Measurements from ENCODE around the gene SETBP1. TPM values are rescaled to one million over a fixed set of nuclear protein-coding genes. Genes with fewer than 3 reads are reported as not detected.

The SETBP1 gene
- total RNA-seq, 1 experiment from 2014 or later, result 1.0 TPM

DNA sequence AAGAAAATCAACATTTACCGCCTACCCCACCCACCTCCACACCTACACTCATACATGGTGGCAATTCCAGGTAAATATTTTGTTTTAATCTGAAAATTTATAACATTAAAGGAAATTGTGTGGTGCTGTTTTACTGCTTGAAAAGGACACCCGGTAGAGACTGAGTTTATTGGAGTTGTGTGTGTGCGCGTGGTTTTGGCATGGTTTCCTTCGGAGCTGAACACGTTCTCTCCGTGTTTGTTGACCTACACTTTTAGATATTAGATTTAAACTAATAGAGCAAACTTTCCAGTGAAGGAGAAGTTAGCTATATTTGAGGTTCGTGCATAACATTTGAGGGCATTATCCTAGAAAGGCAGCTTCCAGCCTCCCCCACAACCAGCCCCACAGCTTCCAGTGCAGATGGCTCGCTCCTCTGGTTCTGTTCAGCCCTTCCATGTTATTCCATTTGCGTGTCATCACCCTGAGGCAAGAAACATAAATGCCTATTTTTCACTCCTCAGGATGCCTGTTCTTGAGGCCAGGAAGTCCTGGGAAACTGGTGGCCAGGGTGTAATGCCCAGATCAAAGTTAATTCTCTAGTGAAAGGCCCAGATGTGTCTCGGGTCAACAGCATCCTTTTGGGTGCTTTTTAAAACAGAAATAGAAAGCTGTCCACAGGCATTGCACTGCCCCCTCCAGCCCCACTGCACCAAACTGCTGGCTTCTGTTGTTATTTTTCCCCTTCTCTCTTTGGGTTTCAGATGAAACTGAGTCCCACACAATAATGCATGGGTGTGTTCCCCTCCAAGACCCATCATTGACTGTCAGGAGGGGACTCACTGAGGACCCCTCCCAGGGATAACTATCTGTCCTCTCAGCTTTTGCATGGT is 190.2 kb downstream of the SETBP1 start:
- DNase-seq (ENCODE audit: low read depth), result no peak

DNA sequence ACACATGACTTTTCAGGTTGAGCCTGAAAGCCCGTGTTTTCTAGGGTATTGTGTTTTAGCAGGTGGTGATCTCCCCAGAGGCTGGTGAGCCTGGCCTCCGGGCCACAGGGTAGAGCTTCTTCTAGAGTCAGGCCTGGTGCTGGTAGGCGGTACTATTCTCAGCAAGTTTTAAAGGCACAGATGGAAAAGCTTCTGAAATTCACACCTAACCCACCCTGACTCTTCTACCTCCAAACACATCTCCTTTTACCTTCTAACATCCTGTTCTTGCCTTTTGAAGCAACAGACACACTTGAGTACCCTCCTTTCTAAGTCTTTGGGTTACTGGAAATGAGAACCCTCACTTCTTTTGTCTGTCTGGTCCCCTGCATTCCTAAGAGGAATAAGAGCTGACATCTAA is 191.1 kb downstream of the SETBP1 start:
- no peak for DNase-seq (ENCODE audit: low read depth)

DNA sequence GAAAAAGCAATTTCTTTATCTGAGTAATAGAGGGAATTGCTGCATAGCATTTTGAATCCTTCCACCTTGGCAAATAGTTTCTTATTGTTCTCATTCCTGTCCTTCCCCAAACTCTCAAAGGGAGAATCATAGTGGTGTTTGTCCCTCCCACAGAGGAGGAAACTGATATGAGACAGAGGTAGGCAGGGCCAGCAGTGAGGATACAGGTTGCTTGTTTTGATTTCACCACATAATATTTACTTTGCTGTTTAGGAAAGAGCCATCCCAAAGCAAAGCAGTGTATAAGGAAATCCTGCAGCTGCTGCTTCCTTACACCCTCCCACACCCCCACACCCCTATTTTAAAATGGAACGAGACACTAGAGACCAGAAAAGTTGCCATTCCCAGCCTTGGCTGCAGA is 195.3 kb downstream of the SETBP1 start:
- DNase-seq (ENCODE audit: low read depth), result no peak

DNA sequence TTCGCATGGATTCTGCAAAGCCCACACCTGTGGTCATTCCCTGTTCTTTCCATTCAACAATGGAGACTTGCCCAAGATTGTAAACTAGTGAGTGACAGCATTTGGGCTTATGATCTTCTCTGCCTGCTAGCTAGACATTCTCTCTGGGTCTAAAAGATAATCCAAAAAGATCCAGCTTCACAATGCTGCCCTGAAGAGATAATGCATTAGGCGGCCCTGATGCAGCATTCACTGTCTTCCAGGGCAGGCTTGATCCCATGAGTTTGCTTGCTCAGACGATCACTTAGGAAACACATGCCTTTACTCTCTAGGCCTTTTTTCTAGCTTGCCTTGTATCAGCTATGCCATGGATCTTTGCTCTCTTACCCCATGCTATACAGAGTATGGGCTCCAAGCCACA is 196.1 kb downstream of the SETBP1 start:
- DNase-seq (ENCODE audit: low read depth), result no peak

DNA sequence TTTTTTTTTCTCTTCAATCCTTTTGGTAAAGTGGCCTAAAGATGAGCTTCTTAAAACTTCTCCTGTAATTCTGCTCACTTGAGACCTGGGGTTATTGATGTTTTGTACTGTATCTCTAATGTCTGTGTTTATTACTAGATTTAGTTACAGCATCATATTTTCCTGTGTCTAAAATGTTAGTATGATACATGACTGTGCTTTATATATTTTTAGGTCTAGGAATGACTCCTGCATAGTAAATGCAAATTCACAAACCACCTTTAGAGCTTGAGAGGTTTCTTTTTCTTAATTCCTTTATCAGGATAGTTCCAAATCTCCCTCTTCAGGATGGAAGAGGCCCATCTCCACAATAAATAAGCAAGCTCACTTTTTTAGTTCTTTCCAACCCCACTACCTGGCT is 197.6 kb downstream of the SETBP1 start:
- DNase-seq (ENCODE audit: low read depth), result no peak

DNA sequence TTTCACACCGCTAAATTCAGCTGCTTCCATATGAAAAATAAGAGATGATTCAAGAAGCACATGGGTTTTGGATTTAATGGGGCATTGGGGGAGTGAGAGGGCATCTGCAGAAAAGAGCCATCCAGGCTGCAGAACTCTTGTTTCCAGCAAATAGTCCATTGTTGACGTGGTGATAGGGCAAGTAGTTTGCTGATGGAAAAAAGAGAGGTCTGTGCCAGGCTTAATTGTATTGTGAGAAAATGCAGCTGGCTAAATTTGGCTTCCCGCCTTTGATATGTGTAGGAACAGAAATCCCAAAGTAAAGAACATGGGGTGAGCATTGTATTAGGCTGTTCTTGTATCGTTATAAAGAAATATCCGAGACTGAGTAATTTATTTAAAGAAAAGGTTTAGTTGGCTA is 199.5 kb downstream of the SETBP1 start:
- DNase-seq (ENCODE audit: low read depth), result no peak

DNA sequence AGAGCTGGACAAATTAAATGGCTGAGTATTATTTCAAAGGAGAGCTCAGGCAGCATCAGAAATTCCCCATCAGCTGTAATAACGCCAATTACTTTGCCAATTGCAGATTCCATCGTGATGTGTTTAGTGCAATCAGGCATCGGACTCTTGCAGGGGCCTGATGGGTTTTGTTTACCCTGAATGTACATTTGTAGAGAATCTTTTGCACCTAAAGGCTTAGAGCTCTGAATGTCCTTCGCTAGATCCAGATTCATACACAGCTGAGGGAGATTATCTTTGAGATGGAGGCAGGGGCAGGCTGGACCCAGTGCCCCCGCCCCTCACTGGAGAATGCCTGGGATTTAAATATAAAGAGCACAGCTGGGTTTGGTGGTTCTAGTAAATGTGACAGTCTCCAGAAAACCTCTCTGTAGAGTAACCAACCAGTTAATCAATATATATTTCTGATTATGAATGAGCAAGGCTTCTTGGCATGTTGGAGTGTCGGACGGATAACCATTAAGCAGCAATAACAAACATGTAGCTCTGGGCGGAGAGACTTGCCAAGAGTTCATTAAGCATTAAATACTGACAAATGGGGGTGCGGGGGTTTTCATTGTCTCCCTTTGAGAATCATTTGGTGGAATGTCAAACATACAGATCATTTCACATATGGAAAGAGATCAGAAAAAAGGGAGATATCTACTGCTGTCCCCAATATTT is 200.9 kb downstream of the SETBP1 start:
- no peak for DNase-seq (ENCODE audit: low read depth)

DNA sequence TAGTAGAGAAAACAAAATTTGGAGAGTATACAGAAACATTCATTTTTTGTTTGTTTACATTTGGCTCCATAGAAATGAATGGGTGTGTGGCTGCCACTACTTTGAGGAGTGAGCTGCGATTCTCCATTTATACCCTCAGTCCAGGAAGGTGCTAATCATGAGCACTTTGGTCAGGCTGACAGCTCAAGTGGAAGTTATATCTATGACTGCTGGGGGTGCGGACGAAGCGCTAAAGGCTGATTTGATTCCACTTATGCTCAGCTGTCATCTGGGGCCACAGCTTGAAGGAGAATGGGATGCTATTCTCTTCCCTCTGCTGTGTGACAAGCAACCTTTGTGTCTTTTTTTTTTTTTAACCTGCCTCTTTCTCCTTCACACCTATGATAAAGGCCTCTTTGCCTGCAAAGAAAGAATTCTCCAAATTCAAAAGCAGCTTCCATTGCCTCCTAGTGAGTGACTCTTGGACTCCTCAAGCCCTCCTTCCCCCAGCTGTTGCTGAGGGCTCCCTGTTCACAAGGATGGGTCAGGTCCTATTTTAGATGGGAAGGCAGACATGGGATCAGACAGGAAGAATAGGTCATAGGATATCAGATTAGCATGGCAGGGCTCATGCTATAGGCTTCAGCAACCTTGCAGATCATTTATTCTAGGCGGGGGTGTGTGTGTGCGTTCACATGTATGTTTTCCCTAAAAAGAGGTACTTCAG is 201.6 kb downstream of the SETBP1 start:
- no peak for DNase-seq (ENCODE audit: low read depth)

DNA sequence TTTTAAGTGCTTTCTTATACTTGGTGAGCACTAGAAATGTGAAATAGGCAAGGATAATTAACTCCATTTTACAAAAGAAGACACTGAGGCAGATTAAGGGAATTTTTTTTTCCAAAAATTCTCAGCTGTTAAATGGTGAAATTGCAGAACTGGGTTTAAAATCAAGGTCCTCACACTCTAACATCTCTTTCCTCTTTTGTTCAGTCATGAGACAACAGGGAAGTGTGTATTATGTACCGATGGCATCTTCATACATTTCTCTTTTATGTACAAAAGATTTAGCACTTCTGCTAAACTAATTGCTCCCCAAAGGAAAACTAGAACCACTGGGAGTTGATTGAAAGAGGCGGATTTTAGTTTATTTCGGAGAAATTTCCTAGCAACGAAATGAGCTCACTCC is 203.0 kb downstream of the SETBP1 start:
- no peak for DNase-seq (ENCODE audit: low read depth)

DNA sequence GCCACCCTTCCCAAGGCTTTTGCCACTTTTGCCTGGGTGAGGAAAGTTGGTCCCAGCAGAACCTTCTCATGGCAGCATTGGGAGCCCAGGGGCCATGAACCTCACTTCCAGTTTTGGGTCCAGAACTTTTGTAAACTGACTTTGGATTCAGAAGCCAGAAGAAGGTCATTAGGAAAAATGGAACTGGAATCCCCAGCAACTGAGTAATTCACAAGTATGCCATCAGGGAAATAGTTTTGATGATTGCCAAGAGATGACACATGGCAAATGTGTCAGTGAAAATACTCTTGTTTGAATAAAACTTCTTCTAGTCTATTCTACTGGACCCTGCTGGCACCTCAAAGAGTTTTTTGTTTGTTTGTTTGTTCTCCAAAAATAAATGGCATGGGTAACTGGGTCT is 203.7 kb downstream of the SETBP1 start:
- no peak for DNase-seq (ENCODE audit: low read depth)

DNA sequence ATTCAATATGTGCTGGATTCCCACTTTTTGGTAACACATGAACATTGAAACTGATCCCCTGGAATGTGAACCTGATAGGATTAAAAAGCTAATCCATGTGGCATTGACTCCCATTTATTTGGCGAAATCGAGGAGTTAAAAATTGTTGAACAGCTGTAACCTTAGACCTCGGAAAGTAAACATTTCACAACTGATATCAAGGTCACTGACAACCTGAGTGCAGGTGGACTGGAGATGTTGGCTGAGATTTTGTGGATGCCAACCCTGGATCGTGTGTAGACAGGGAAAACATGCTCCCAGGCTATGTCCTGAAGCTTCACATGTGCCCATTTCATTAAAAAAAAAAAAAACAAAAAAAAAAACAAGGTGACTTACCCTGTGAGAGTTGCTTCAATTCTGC is 204.8 kb downstream of the SETBP1 start:
- no peak for DNase-seq (ENCODE audit: low read depth)

DNA sequence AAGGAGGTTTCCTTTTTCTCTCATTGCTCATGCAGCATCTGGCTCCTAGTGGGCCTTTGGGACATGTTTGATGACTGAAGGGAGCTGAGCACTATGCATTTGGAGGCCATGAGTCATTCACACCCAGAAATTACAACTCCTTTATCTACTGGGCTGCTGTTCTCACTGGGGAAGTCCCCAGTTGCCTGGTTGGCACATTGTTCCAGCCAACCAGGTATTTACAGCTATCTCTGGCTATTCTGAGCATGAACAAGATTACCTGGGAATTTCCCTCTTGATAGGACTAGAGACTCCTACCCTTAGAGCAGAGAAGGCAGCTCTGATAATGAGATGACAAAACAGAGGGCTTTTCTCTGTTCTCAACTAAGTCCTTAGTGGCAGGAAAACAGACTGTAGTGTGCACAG is 206.5 kb downstream of the SETBP1 start:
- DNase-seq (ENCODE audit: low read depth), result peak; percentile 82

DNA sequence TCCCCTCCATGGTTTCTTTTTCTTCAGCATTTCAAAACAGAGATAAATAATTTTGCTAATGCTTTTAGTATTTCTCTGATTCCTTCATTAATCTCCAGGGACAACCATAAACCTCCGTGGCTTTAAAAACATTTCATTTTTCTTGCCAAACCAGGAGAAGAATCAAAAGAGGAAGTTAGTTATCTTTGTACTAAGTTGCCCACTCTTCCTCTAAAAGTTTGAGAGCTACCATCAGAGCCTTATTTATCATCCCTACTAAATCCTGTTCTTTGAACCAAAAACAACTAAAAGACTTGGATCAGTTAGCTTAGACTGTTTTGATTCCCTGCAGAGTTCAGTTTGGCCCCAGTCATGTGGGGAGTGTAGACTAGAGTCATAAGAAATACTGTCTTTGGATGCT is 208.4 kb downstream of the SETBP1 start:
- no peak for DNase-seq (ENCODE audit: low read depth)

DNA sequence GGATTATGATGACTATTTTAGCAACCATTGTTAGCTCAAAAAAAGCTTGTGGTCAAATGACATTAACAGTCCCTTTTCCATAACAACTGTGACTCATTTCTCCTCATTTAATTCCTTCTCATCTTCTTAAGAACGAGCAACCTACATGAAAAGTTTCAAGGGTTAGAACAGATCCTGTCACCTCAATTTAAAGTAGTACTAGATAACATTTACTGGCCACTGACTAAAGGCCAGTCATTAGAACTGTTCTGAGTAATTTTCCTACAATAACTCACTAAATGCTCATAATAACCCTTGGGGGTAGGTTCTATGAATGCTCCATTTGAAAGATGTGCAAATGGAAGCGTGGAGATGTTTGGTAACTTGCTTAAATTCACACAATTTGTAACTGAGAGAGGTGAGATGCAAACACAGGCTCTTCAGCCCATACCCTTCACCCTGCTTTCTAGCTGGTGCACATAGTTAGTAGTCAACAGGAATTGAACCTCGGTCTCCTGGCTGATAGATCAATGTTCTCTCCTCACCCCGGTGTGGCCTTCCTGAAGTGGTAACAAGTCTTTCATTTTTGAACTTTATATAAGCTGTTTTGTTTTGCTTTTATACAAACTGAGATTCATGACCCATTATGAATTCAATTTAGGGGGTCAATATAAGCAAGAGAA is 212.5 kb downstream of the SETBP1 start:
- DNase-seq (ENCODE audit: low read depth), result no peak

DNA sequence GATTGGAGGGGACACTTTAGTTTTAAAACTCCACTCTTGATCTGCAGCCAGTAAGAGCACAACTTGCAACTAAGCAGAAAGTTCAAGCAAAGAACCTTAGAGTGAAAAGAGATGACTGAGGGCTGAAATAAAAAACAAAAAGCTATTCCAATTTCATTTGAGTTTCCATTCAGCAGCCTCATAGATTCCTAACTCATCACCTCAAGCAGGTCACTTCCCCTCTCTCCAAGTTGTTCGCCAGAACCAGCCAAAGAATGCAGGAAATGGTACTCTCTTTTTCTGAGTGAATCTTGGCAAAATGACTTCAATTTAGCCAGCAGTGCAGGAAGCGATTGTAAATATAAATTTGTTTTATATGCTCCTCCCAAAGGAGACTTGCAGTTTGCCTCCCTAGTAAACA is 213.3 kb downstream of the SETBP1 start:
- DNase-seq (ENCODE audit: low read depth), result no peak

DNA sequence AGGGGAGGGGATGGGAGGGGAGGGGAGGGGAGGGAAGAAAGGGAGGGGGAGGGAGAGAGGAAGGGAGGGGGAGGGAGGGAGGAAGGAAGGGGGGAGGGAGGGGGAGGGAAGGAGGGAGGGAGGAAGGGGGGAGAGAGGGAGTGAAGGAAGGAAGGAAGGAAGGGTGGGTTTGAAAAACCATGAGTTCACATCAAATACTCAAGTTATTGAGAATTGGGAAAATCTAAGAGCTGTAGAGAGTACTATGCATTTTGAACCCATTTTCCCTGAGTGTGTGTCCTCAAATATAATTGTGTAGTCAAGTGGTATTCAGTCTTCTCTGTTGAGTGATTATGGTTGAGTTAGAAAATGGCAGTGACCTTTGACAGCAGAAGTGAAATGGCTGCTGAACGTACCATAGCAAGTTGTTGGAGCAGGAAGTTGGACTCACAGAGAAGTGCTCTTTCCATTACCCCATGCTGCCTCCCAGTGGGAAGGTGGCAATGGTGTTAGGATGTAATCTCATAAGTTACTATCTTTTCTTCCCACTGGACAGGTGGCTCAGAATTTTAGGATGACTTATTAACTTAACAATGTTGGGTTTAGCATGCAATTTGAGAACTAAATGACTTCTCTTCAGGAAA is 214.6 kb downstream of the SETBP1 start:
- peak; percentile 58 for DNase-seq (ENCODE audit: low read depth)

DNA sequence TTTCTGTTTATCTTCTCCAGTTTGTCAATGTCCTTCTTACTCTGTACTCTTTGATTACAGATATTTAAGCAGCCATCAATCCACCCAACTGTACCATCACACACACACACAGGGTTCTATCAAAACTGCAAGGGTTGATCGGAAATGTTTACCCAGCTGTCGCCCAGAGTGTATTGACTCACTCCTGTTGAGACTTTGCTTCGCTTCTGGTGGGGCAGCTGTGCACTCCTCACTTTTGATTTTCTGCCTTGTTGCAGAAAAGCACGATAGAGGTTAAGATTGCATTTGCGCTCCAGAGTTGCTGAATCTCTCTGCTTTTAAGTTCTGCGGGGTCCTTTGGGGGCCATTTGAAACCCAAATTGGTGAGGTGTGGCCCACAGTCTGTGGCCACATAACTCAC is 216.2 kb downstream of the SETBP1 start:
- DNase-seq (ENCODE audit: low read depth), result no peak

DNA sequence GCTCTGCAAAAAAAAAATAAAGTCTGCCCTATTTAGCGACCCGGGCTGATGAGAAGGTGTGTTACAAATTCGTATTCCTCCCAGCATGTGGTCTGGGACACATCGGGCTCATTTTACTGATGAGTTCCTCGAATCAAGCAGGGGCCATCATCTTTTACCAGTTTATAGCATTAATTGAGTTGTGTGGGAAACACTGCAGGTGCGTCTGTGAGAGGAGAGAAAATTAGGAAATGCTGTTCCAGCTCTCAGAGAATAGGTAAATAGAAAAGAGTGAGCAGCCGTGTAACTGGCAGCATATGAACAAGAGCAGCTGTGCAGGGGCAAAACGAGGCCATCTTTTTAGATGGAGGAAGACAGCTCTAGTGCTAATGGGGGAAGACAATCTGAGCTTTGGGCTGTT is 216.7 kb downstream of the SETBP1 start:
- no peak for DNase-seq (ENCODE audit: low read depth)

DNA sequence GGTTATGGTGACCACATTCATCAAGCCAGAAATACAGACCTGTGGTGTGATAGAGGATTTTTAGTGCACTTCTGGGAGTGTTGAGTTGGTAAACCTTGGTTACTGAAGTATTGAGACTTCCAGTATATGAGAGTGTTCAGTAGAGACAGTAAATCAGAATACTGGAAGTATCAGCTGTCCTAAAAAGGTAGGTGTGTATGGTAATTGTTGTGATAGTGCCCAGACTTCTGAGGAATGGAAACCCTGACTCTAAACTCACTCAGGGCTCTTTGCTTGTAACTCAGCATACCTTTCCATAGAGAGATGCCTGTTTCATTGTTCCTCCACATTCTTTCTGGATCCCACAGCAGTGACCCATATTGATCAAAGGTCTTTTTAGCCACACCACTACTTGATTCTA is 217.1 kb downstream of the SETBP1 start:
- no peak for DNase-seq (ENCODE audit: low read depth)

DNA sequence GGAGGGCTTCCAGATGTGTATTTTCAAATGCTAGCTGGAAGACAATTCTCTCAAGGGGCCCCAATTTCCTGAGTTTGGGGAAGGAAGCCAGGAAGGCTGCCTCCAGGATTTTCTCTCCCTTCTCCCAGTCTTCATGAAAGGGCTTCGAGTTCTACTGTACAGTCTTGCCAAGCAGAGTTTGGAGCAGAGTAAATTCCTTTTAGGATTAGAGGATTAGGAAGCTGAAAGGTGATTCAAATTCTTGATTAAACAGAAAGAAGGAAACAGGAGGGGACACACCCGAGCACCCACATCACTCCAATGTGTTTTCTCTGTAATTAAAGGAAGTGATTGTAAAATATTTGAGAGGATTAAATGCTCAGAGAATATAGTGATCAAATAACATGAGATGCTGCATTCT is 217.8 kb downstream of the SETBP1 start:
- no peak for DNase-seq (ENCODE audit: low read depth)

DNA sequence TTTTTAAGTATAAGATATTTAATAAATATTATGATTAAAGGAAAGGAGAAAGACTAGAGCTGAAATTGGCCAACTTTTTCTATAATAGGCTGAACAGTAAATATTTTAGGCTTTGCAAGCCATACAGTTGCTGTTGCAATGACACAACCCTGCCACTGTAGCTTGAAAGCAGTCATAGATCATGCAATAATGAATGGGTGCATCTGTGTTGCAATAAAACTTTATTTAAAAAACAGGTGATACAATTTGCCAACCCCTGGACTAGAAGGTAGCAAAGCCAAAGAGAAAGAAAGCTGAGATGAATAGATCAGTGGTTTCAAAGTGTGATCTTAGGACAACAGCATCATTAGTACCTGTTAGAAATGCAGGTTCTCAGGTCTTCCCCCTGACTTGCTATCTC is 219.1 kb downstream of the SETBP1 start:
- DNase-seq (ENCODE audit: low read depth), result no peak

DNA sequence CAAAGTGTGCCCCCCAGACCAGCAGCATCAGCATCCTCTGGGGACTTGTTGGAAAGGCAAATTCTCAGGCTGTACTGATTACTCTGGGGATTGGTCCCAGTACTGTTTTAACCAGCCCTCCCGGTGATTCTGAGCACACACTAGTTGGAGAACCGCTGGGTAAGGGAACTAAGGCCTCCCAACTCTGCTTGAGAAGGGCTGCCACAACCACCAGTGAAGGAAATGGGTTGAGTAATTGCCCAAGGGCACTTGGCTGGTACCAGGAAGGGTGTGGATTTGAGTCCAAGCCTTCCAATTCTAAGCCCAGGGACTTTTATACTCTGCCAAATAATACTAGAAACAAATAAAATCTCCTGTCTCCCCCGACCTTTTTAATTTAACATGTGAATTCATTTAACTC is 219.9 kb downstream of the SETBP1 start:
- no peak for DNase-seq (ENCODE audit: low read depth)

All from Daoy (cell line).